NT2/D1 (cell line): ENCODE data around the gene RHBG.

Experiments
- SUZ12 ChIP-seq: IDR thresholded peaks from 2 replicates; pipeline ENCODE4 v1.6.1; 2011; ENCODE audit not compliant: insufficient read length, insufficient read depth; ENCODE audit errors: extremely low read depth
- YY1 ChIP-seq: IDR thresholded peaks from 2 replicates; pipeline ENCODE4 v1.6.1; 2011; ENCODE audit not compliant: insufficient read length, insufficient read depth
- ZNF274 ChIP-seq: IDR thresholded peaks from 2 replicates; pipeline ENCODE4 v1.6.1; 2011; ENCODE audit warnings: mild to moderate bottlenecking, low read depth, low read length

GRCh38 chr1:156407760-156408159 is 38.7 kb downstream of the RHBG start:
- TF ChIP-seq SUZ12 (no peak), YY1 (no peak), ZNF274 (no peak)
